ENCODE measurements around the gene RAB42. TPM values are rescaled to one million over a fixed set of nuclear protein-coding genes. Genes with fewer than 3 reads are reported as not detected.
"Not testable (repeated sequence)": the region's sequence is repeated elsewhere in the genome, so short reads cannot be mapped to it uniquely, and the experiment has no call there.

RAB42 gene
- total RNA-seq, 1 experiment from 2014 or later = 13.2 TPM

GRCh38 chr1:28571911-28572310 lies 20.2 kb upstream of the RAB42 start:
- Histone ChIP-seq H3K23me2 (ENCODE audit: insufficient read length, low read depth, low read length, poor library complexity, severe bottlenecking) (no peaks in the 10 kb centered on the region), H3K4ac (ENCODE audit: low read depth, low read length) (no peak overlapping the region), H2AFZ (ENCODE audit: low read length) (no peak overlapping the region), H3K9ac (ENCODE audit: extremely low read depth, insufficient read length, low read length) (no peak overlapping the region), H2BK20ac (ENCODE audit: low read depth, low read length, poor library complexity, severe bottlenecking) (no peak overlapping the region), H3K4me2 (ENCODE audit: insufficient read depth, insufficient read length, low read length) (no peak overlapping the region), H2BK120ac (ENCODE audit: low read depth, low read length, poor library complexity, severe bottlenecking) (no peak overlapping the region), H4K5ac (ENCODE audit: insufficient read length, low read depth, low read length) (no peak overlapping the region), H3K27me3 (ENCODE audit: insufficient read depth, low read length) (no peaks in the 10 kb centered on the region), H4K20me1 (ENCODE audit: control insufficient read depth, insufficient read depth, insufficient read length) (no peaks in the 10 kb centered on the region), H2BK15ac (ENCODE audit: low read depth, low read length) (no peak overlapping the region), H3K27ac (ENCODE audit: insufficient read length, low read depth, low read length) (no peak overlapping the region), H3T11ph (ENCODE audit: low read length) (no peak overlapping the region), H2BK5ac (ENCODE audit: insufficient read length, low read length) (no peak overlapping the region), H3K23ac (ENCODE audit: insufficient read length, low read depth, low read length) (no peak overlapping the region), H3K14ac (ENCODE audit: insufficient read depth, low read length) (no peak overlapping the region), H3K9me3 (ENCODE audit: control insufficient read depth, low read depth, low read length) (no peaks in the 10 kb centered on the region), H3K79me2 (ENCODE audit: insufficient read depth, low read length) (no peaks in the 10 kb centered on the region), H4K8ac (replicated peaks; ENCODE audit: insufficient read length, low read depth, low read length) (no peak overlapping the region), H3K56ac (ENCODE audit: insufficient read length, low read depth, low read length) (no peak overlapping the region), H3K4me1 (ENCODE audit: insufficient read depth, low read length) (no peaks in the 10 kb centered on the region), H2AK5ac (ENCODE audit: insufficient read length, low read length) (no peak overlapping the region), H3K18ac (ENCODE audit: insufficient read length, low read depth, low read length) (no peak overlapping the region), H2BK12ac (ENCODE audit: insufficient read length, low read depth, low read length) (no peak overlapping the region), H4K91ac (ENCODE audit: insufficient read length, low read depth, low read length) (no peak overlapping the region), H3K79me1 (ENCODE audit: insufficient read depth, low read depth, low read length, poor library complexity, severe bottlenecking) (no peaks in the 10 kb centered on the region)
- H3K27me3 Mint-ChIP-seq (ENCODE audit: low read depth) = no peaks in the 10 kb centered on the region
- no peaks in the 10 kb centered on the region for H3K4me1 Mint-ChIP-seq
- no peak for DNase-seq
- peak overlapping the region in 2 of 3 experiments; percentile 30 to 80; a peak in 2 of 7 replicates for H3K27ac Mint-ChIP-seq
- no peaks in the 10 kb centered on the region for H3K9me3 Mint-ChIP-seq
- H3K36me3 Mint-ChIP-seq (ENCODE audit: insufficient read depth in 1 of 3, low read depth in 3 of 3) = peaks cover 18 to 73% (median 43%) of the 10 kb centered on the region in 3 experiments; a peak in 6 of 7 replicates
- TF ChIP-seq, protein P1, sequence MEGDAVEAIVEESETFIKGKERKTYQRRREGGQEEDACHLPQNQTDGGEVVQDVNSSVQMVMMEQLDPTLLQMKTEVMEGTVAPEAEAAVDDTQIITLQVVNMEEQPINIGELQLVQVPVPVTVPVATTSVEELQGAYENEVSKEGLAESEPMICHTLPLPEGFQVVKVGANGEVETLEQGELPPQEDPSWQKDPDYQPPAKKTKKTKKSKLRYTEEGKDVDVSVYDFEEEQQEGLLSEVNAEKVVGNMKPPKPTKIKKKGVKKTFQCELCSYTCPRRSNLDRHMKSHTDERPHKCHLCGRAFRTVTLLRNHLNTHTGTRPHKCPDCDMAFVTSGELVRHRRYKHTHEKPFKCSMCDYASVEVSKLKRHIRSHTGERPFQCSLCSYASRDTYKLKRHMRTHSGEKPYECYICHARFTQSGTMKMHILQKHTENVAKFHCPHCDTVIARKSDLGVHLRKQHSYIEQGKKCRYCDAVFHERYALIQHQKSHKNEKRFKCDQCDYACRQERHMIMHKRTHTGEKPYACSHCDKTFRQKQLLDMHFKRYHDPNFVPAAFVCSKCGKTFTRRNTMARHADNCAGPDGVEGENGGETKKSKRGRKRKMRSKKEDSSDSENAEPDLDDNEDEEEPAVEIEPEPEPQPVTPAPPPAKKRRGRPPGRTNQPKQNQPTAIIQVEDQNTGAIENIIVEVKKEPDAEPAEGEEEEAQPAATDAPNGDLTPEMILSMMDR (conservative IDR thresholded peaks at IDR 0.05) = no peak
- no peak overlapping the region for H3K4me3 Mint-ChIP-seq
- WGBS (ENCODE audit: extremely low coverage, insufficient read length, low lambda C conversion rate) = no CpG with 5 or more reads among the region's 4 CpGs

DNA sequence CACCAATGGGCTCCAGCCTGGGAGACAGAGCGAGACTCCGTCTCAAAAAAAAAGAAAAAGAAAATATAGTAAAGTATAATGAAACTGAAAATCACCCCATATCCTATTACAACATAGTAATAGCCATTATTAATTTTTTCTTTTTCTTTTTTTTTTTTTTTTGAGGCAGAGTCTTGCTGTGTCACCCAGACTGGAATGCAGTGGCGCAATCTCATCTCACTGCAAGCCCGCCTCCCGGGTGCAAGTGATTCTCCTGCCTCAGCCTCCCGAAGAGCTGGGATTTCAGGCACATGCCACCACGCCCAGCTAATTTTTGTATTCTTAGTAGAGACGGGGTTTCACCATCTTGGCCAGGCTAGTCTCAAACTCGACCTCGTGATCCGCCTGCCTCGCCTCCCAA lies 19.2 kb upstream of the RAB42 start:
- not testable (repeated sequence) for H4K91ac ChIP-seq (ENCODE audit: insufficient read length, low read depth, low read length); H3K9me3 Mint-ChIP-seq; H4K8ac ChIP-seq (replicated peaks; ENCODE audit: insufficient read length, low read depth, low read length); H3K4me1 ChIP-seq (ENCODE audit: insufficient read depth, low read length); H3K27me3 ChIP-seq (ENCODE audit: insufficient read depth, low read length); H2AK5ac ChIP-seq (ENCODE audit: insufficient read length, low read length); H3K4ac ChIP-seq (ENCODE audit: low read depth, low read length); H3K56ac ChIP-seq (ENCODE audit: insufficient read length, low read depth, low read length); DNase-seq; H3T11ph ChIP-seq (ENCODE audit: low read length); H2AFZ ChIP-seq (ENCODE audit: low read length); H3K27me3 Mint-ChIP-seq (ENCODE audit: low read depth); H3K23me2 ChIP-seq (ENCODE audit: insufficient read length, low read depth, low read length, poor library complexity, severe bottlenecking); H3K18ac ChIP-seq (ENCODE audit: insufficient read length, low read depth, low read length); H4K5ac ChIP-seq (ENCODE audit: insufficient read length, low read depth, low read length); H2BK120ac ChIP-seq (ENCODE audit: low read depth, low read length, poor library complexity, severe bottlenecking); H3K4me2 ChIP-seq (ENCODE audit: insufficient read depth, insufficient read length, low read length); H3K4me1 Mint-ChIP-seq; H3K79me1 ChIP-seq (ENCODE audit: insufficient read depth, low read depth, low read length, poor library complexity, severe bottlenecking); H3K79me2 ChIP-seq (ENCODE audit: insufficient read depth, low read length); H2BK5ac ChIP-seq (ENCODE audit: insufficient read length, low read length); H3K23ac ChIP-seq (ENCODE audit: insufficient read length, low read depth, low read length); H2BK15ac ChIP-seq (ENCODE audit: low read depth, low read length); H2BK12ac ChIP-seq (ENCODE audit: insufficient read length, low read depth, low read length); H3K27ac ChIP-seq (ENCODE audit: insufficient read length, low read depth, low read length); H3K9ac ChIP-seq (ENCODE audit: extremely low read depth, insufficient read length, low read length); H2BK20ac ChIP-seq (ENCODE audit: low read depth, low read length, poor library complexity, severe bottlenecking); H3K14ac ChIP-seq (ENCODE audit: insufficient read depth, low read length); H3K9me3 ChIP-seq (ENCODE audit: control insufficient read depth, low read depth, low read length); H3K4me3 Mint-ChIP-seq; H4K20me1 ChIP-seq (ENCODE audit: control insufficient read depth, insufficient read depth, insufficient read length); H3K27ac Mint-ChIP-seq
- H3K36me3 Mint-ChIP-seq (ENCODE audit: insufficient read depth in 1 of 3, low read depth in 3 of 3) = peaks cover 14 to 72% (median 39%) of the 10 kb centered on the region in 3 experiments; a peak in 6 of 7 replicates
- no CpG with 5 or more reads among the region's 12 CpGs for WGBS (ENCODE audit: extremely low coverage, insufficient read length, low lambda C conversion rate)

Data from H9 (cell line).